Measurements from ENCODE around the gene TTI1. TPM values are rescaled to one million over a fixed set of nuclear protein-coding genes. Genes with fewer than 3 reads are reported as not detected.

Gene TTI1
- total and polyA plus RNA-seq, 9 of the 15 experiments (the other 6 are each of a cell fraction or from before 2014, with no cell fraction given), result 9.8 to 55.1 (median 39.4) TPM

GRCh38 chr20:38066969-38067716 lies 33.9 kb upstream of the TTI1 start:
- ChIA-PET CTCF (ENCODE audit: low intra/inter-chr PET ratio) (no interaction called here), POLR2A (no interaction called here)
- no peaks in the 10 kb centered on the region for H3K4me1 ChIP-seq (replicated peaks in 1 of 2; ENCODE audit: control insufficient read depth in 2 of 2, insufficient read depth in 2 of 2, low read length in 2 of 2)
- BruUV-seq (replicated peaks), result no TSS peak
- WGBS (ENCODE audit: insufficient coverage, low coverage, missing lambda C conversion rate), result 85% methylated on average over 9 of the region's 9 CpGs
- peaks cover 94% of the 10 kb centered on the region for H3K36me3 ChIP-seq (ENCODE audit: control insufficient read depth, insufficient read depth, low read length)
- no peak overlapping the region for H3K27ac ChIP-seq (ENCODE audit: extremely low read depth, low read depth, low read length)
- H3K4me2 ChIP-seq (ENCODE audit: insufficient read depth, low read length), result no peak overlapping the region
- no peaks in the 10 kb centered on the region for H3K9me3 ChIP-seq (replicated peaks; ENCODE audit: control insufficient read depth, insufficient read depth, low read depth, low read length)
- in situ Hi-C loops (cut with MboI) (no loop called here), intact Hi-C loops (cut with micrococcal nuclease) (no loop called here)
- H4K20me1 ChIP-seq (replicated peaks; ENCODE audit: control insufficient read depth, insufficient read depth, low read length), result no peaks in the 10 kb centered on the region; the same call in 1 of the 2 replicates
- no peaks in the 10 kb centered on the region for H3K79me2 ChIP-seq (ENCODE audit: control insufficient read depth, insufficient read depth, low read length)
- ATAC-seq (no peak), FAIRE-seq (peak; percentile 6), DNase-seq (ENCODE audit: extremely low read depth in 1 of 4, low spot score in 3 of 4) (no peak)
- H2AFZ ChIP-seq (ENCODE audit: low read depth, low read length), result no peak overlapping the region
- no peak overlapping the region for H3K9ac ChIP-seq (ENCODE audit: insufficient read depth in 1 of 2, low read depth in 2 of 2, low read length in 2 of 2)
- H3K27me3 ChIP-seq (ENCODE audit: control insufficient read depth in 2 of 2, insufficient read depth in 2 of 2, low read length in 2 of 2), result no peaks in the 10 kb centered on the region
- H3K4me3 ChIP-seq, result no peak overlapping the region
- no peaks in the 10 kb centered on the region for H3K9me1 ChIP-seq (ENCODE audit: control insufficient read depth, insufficient read depth, low read length)
- TF ChIP-seq, protein P1, sequence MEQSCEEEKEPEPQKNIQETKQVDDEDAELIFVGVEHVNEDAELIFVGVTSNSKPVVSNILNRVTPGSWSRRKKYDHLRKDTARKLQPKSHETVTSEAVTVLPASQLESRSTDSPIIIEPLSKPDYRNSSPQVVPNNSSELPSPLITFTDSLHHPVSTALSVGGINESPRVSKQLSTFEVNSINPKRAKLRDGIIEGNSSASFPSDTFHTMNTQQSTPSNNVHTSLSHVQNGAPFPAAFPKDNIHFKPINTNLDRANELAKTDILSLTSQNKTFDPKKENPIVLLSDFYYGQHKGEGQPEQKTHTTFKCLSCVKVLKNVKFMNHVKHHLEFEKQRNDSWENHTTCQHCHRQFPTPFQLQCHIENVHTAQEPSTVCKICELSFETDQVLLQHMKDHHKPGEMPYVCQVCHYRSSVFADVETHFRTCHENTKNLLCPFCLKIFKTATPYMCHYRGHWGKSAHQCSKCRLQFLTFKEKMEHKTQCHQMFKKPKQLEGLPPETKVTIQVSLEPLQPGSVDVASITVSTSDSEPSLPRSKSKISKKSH (CRISPR knock-in tag; IDR thresholded peaks at IDR 0.05), result no peak
- TF ChIP-seq ZNF398 (CRISPR knock-in tag; IDR thresholded peaks at IDR 0.05) (no peak), FOXA1 (IDR thresholded peaks at IDR 0.05; ENCODE audit: borderline replicate concordance) (no peak), LARP7 (IDR thresholded peaks at IDR 0.05) (no peak)
- TF ChIP-seq, protein P2, sequence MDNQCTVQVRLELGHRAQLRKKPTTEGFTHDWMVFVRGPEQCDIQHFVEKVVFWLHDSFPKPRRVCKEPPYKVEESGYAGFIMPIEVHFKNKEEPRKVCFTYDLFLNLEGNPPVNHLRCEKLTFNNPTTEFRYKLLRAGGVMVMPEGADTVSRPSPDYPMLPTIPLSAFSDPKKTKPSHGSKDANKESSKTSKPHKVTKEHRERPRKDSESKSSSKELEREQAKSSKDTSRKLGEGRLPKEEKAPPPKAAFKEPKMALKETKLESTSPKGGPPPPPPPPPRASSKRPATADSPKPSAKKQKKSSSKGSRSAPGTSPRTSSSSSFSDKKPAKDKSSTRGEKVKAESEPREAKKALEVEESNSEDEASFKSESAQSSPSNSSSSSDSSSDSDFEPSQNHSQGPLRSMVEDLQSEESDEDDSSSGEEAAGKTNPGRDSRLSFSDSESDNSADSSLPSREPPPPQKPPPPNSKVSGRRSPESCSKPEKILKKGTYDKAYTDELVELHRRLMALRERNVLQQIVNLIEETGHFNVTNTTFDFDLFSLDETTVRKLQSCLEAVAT (IDR thresholded peaks at IDR 0.05), result no peak
- TF ChIP-seq, protein P3, sequence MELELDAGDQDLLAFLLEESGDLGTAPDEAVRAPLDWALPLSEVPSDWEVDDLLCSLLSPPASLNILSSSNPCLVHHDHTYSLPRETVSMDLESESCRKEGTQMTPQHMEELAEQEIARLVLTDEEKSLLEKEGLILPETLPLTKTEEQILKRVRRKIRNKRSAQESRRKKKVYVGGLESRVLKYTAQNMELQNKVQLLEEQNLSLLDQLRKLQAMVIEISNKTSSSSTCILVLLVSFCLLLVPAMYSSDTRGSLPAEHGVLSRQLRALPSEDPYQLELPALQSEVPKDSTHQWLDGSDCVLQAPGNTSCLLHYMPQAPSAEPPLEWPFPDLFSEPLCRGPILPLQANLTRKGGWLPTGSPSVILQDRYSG (tag; conservative IDR thresholded peaks at IDR 0.05; ENCODE audit: low read depth), result no peak
